GM12878 (cell line): Measurements from ENCODE around the gene ACTR1A. TPM values are rescaled to one million over a fixed set of nuclear protein-coding genes. Genes with fewer than 3 reads are reported as not detected.

Experiments
- ATAC-seq: fragments of 200-7000 bp; cut with Tn5 transposase; 3 replicates; pipeline ENCODE4 v1.9.1; 2020; ENCODE audit warnings: mild to moderate bottlenecking, moderate library complexity
- BruUV-seq: library from RNA; stranded (reverse); fragments of 400-500 nt; replicated peaks from 2 replicates; lab custom pipeline; 2021; lab: Mats Ljungman, UMichigan
- CTCF ChIA-PET: fragments of 300-600 bp; sonication (Branson Sonifier 250); formaldehyde crosslinking; extraction: SDS; loops from one replicate; lab custom pipeline; 2021; ENCODE audit warnings: inconsistent platforms; lab: Yijun Ruan, JAX
- POLR2A ChIA-PET: fragments of 350-600 bp; formaldehyde crosslinking; extraction: SDS; loops from one replicate; lab custom pipeline; 2021; ENCODE audit warnings: inconsistent platforms; lab: Charles Lee
- RAD21 ChIA-PET: fragments of 300-600 bp; sonication (Branson Sonifier 250); formaldehyde crosslinking; loops from one replicate; lab custom pipeline; 2023; ENCODE audit warnings: antibody characterized with exemption; ENCODE audit not compliant: unreplicated experiment; lab: Charles Lee
- SMC1A ChIA-PET: fragments of 300-600 bp; sonication (Branson Sonifier 250); formaldehyde crosslinking; loops from one replicate; lab custom pipeline; 2023; ENCODE audit not compliant: unreplicated experiment, uncharacterized antibody; lab: Charles Lee
- DNase-seq: peaks from one replicate; pipeline ENCODE4 v3.0.0-alpha.2; 2011; ENCODE audit warnings: low read depth, low spot score
- FAIRE-seq: peaks from 3 replicates; lab custom pipeline; 2011; peaks lifted over from hg19 to GRCh38; lab: Jason Lieb, UNC
- H2AFZ ChIP-seq: 2 replicates; pipeline ENCODE4 v1.6.0; 2011; ENCODE audit warnings: low read depth, low read length, control low read depth; ENCODE audit not compliant: control insufficient read depth
- H3K27ac ChIP-seq: 2 replicates; pipeline ENCODE4 v1.5.1; 2011; ENCODE audit warnings: control low read depth; ENCODE audit not compliant: control insufficient read depth, insufficient read depth
- H3K27me3 ChIP-seq, 2 experiments: replicated peaks in 1 of 2; 2 replicates each; pipeline versions ENCODE4 v1.6.0 to v1.6.1; 2011; ENCODE audit warnings: low read length in 1 of 2; ENCODE audit not compliant: control insufficient read depth in 2 of 2, insufficient read depth in 2 of 2
- H3K36me3 ChIP-seq, 2 experiments: 2 replicates each; pipeline ENCODE4 v1.5.1; 2011; ENCODE audit warnings: low read length in 1 of 2; ENCODE audit not compliant: control insufficient read depth in 2 of 2, insufficient read depth in 2 of 2
- H3K4me1 ChIP-seq: 2 replicates; pipeline ENCODE4 v1.6.1; 2011; ENCODE audit warnings: mild to moderate bottlenecking, low read length, moderate library complexity, mixed read lengths; ENCODE audit not compliant: control insufficient read depth, insufficient read depth
- H3K4me2 ChIP-seq: 2 replicates; pipeline ENCODE4 v1.6.0; 2011; ENCODE audit warnings: control low read depth; ENCODE audit not compliant: control insufficient read depth, insufficient read depth
- H3K4me3 ChIP-seq: fragments of 200-600 bp; sonication (generic); 2 replicates; pipeline ENCODE4 v1.5.1; 2016
- H3K79me2 ChIP-seq: 2 replicates; pipeline ENCODE4 v1.6.0; 2011; ENCODE audit warnings: low read length; ENCODE audit not compliant: control insufficient read depth, insufficient read depth
- H3K9ac ChIP-seq: 2 replicates; pipeline ENCODE4 v1.8.0; 2011; ENCODE audit warnings: low read length, control low read depth, mixed read lengths; ENCODE audit not compliant: control insufficient read depth, insufficient read depth
- H3K9me3 ChIP-seq: replicated peaks from 3 replicates; pipeline ENCODE4 v1.5.1; 2011; ENCODE audit warnings: mild to moderate bottlenecking, low read length; ENCODE audit not compliant: control insufficient read depth, insufficient read depth
- H4K20me1 ChIP-seq: 2 replicates; pipeline ENCODE4 v1.6.0; 2011; ENCODE audit not compliant: control insufficient read depth, insufficient read depth
- CBX3 ChIP-seq: fragments of 200-600 bp; sonication (generic); IDR thresholded peaks from 2 replicates; pipeline ENCODE4 v1.6.1; 2016; ENCODE audit warnings: low read depth, borderline replicate concordance
- GATAD2B ChIP-seq: fragments of 450-650 bp; conservative IDR thresholded peaks from 2 replicates; pipeline ENCODE4 v1.6.1; 2017; ENCODE audit warnings: low read depth, mild to moderate bottlenecking, moderate library complexity
- IKZF1 ChIP-seq: fragments of 450-650 bp; conservative IDR thresholded peaks from 2 replicates; pipeline ENCODE4 v1.6.1; 2017; ENCODE audit warnings: antibody characterized with exemption, mild to moderate bottlenecking
- MEF2B ChIP-seq: fragments of 450-650 bp; IDR thresholded peaks from 2 replicates; pipeline ENCODE4 v1.6.1; 2018; ENCODE audit warnings: mild to moderate bottlenecking, moderate library complexity; ENCODE audit not compliant: partially characterized antibody, poor library complexity, severe bottlenecking
- MYC ChIP-seq: IDR thresholded peaks from 2 replicates; pipeline ENCODE4 v1.6.1; 2011; ENCODE audit warnings: mild to moderate bottlenecking, low read length, moderate library complexity, inconsistent platforms; ENCODE audit not compliant: insufficient read depth, insufficient replicate concordance, insufficient read length, severe bottlenecking
- NR2F1 ChIP-seq: fragments of 450-650 bp; conservative IDR thresholded peaks from 2 replicates; pipeline ENCODE4 v1.6.1; 2017; ENCODE audit warnings: mild to moderate bottlenecking
- POLR2AphosphoS2 ChIP-seq: IDR thresholded peaks from 2 replicates; pipeline ENCODE4 v1.6.1; 2011; ENCODE audit warnings: low read depth, mild to moderate bottlenecking, low read length, improper control_type of control experiment, moderate library complexity
- RAD51 ChIP-seq: fragments of 450-650 bp; IDR thresholded peaks from 2 replicates; pipeline ENCODE4 v1.6.1; 2016; ENCODE audit warnings: moderate library complexity, mild to moderate bottlenecking, inconsistent platforms
- RELB ChIP-seq: fragments of 450-650 bp; IDR thresholded peaks from 2 replicates; pipeline ENCODE4 v1.6.1; 2017; ENCODE audit warnings: low read depth, mild to moderate bottlenecking, moderate library complexity
- SIN3A ChIP-seq: IDR thresholded peaks from 2 replicates; pipeline ENCODE4 v1.6.1; 2012; ENCODE audit warnings: low read depth, low read length, improper control_type of control experiment
- SMC3 ChIP-seq: IDR thresholded peaks from 2 replicates; pipeline ENCODE4 v1.6.1; 2011; ENCODE audit warnings: low read length, improper control_type of control experiment, borderline replicate concordance
- SREBF1 ChIP-seq: IDR thresholded peaks from 2 replicates; pipeline ENCODE4 v1.6.1; 2012; ENCODE audit warnings: mild to moderate bottlenecking, low read length
- SUZ12 ChIP-seq: fragments of 200-600 bp; sonication (generic); IDR thresholded peaks from one replicate; pipeline ENCODE4 v1.6.1; 2018; ENCODE audit warnings: antibody characterized with exemption, mild to moderate bottlenecking; ENCODE audit not compliant: unreplicated experiment
- WRNIP1 ChIP-seq: IDR thresholded peaks from 2 replicates; pipeline ENCODE4 v1.6.1; 2011; ENCODE audit warnings: low read depth, low read length, improper control_type of control experiment, borderline replicate concordance
- YY1 ChIP-seq: IDR thresholded peaks from 2 replicates; pipeline ENCODE4 v1.6.1; 2011; ENCODE audit warnings: low read depth, mild to moderate bottlenecking, low read length
- ZNF384 ChIP-seq: IDR thresholded peaks from 2 replicates; pipeline ENCODE4 v1.6.1; 2012; ENCODE audit warnings: low read depth, mild to moderate bottlenecking, low read length, improper control_type of control experiment, borderline replicate concordance
- ZNF592 ChIP-seq: fragments of 450-650 bp; IDR thresholded peaks from 2 replicates; pipeline ENCODE4 v1.6.1; 2017; ENCODE audit warnings: mild to moderate bottlenecking, moderate library complexity
- WGBS: methylation state at CpG from one replicate; pipeline ENCODE4 v1.1.6; 2016; ENCODE audit warnings: low lambda C conversion rate; ENCODE audit not compliant: insufficient replicate concordance, insufficient coverage; ENCODE audit errors: missing lambda C conversion rate; 5-methylcytosine and 5-hydroxymethylcytosine counted together
- in situ Hi-C: fragments of 300-500 bp; cut with MboI; formaldehyde crosslinking; loops from 9 replicates; pipeline ENCODE4 v1.14.3; 2018; ENCODE audit warnings: mixed read lengths
- intact Hi-C: fragments of 100-400 bp; cut with micrococcal nuclease; formaldehyde crosslinking; loops from one replicate; pipeline ENCODE4 v1.14.2; 2022; ENCODE audit not compliant: unreplicated experiment
- polyA plus RNA-seq, 11 experiments: library from polyadenylated mRNA; depleted of rRNA in 4 of 11; unstranded in 6 of 11; stranded (reverse) in 5 of 11; fragments of >200 nt; fragmentation: Nextera tagmentation in 4 of 11; fragmentation: Illumina TruSeq in 1 of 11; extraction: Ambion mirVana in 4 of 11; extraction: Trizol in 1 of 11; gene quantifications; 1 replicate in 1 of 11; 2 replicates in 10 of 11; pipeline versions ENCODE4 v1.2.1 to v1.2.3, GENCODE V29; 2011 to 2016; ENCODE audit warnings: inconsistent platforms in 2 of 11, missing spikeins in 2 of 11, low read depth in 1 of 11
- total RNA-seq, 4 experiments: library from RNA; depleted of rRNA in 3 of 4; stranded (reverse); fragments of >200 nt in 3 of 4; fragmentation: Illumina TruSeq in 1 of 4; extraction: Trizol in 1 of 4; gene quantifications; 2 replicates each; pipeline versions ENCODE4 v1.2.1 to v1.2.3, GENCODE V29; 2013 to 2021

The ACTR1A gene
- total and polyA plus RNA-seq, 10 of the 15 experiments (the other 5 are each of a cell fraction or from before 2014, with no cell fraction given) = 43.0 to 110 (median 78.9) TPM

GRCh38 chr10:102449321-102450123, 53.0 kb downstream of the ACTR1A start:
- intact Hi-C loops = loop anchor here (2.0 kb wide), 2 partner anchors 17 to 53 kb away; partner anchors contain the start of genes ACTR1A, CUEDC2 and SUFU
- TF ChIP-seq GATAD2B (no peak), NR2F1 (no peak), RELB (no peak; the same call in 1 of the 2 replicates), SREBF1 (peak; percentile 35; the same call in 1 of the 2 replicates), RAD51 (peak; percentile 57), MYC (no peak), WRNIP1 (no peak), YY1 (peak; percentile 74), ZNF384 (peak; percentile 94), SIN3A (0 out of 2 replicates have a peak, but pooled peaks have one; percentile 42), IKZF1 (no peak), ZNF592 (no peak), SMC3 (no peak), POLR2AphosphoS2 (no peak), SUZ12 (no peak), CBX3 (no peak), MEF2B (no peak)

More at GRCh38 chr10:102449321-102450123, 53.0 kb downstream of the ACTR1A start:
- 6% methylated on average over 26 of the region's 30 CpGs for WGBS
- ChIA-PET CTCF (interaction anchor here (0.7 to 4.0 kb wide), 10 partner anchors 9 to 56 kb away, joined by 3 to 21 read pairs (median 4); partner anchors contain the start of genes CUEDC2 and FBXL15), SMC1A (interaction anchor here (0.6 to 3.4 kb wide), 6 partner anchors 13 to 96 kb away, joined by 3 to 23 read pairs (median 4); partner anchors contain the start of genes CUEDC2 and NFKB2), RAD21 (interaction anchor here (0.7 to 3.7 kb wide), 6 partner anchors 11 to 926 kb away, joined by 4 to 20 read pairs (median 10); partner anchors contain the start of genes CUEDC2 and FBXL15), POLR2A (interaction anchor here (0.5 to 6.1 kb wide), 21 partner anchors 8 to 317 kb away, joined by 3 to 69 read pairs (median 5); partner anchors contain the start of genes CUEDC2, FBXL15, GBF1 and NFKB2)
- in situ Hi-C loops = no loop called here
- DNase-seq (peak; percentile 55), FAIRE-seq (peak; percentile 74), ATAC-seq (peak; percentile 87)
- BruUV-seq = no TSS peak
- H3K4me1 ChIP-seq = peaks cover 18% of the 10 kb centered on the region
- H3K27ac ChIP-seq = peak overlapping the region; percentile 88
- no peaks in the 10 kb centered on the region for H3K9me3 ChIP-seq
- H3K9ac ChIP-seq = peak overlapping the region; percentile 90
- H3K4me2 ChIP-seq = peak overlapping the region; percentile 95
- no peaks in the 10 kb centered on the region; a peak in 1 of 4 replicates for H3K36me3 ChIP-seq
- peak overlapping the region; percentile 85 for H2AFZ ChIP-seq
- H3K4me3 ChIP-seq = peak overlapping the region; percentile 99
- H3K79me2 ChIP-seq = peaks cover 21% of the 10 kb centered on the region
- no peaks in the 10 kb centered on the region for H3K27me3 ChIP-seq
- H4K20me1 ChIP-seq = no peaks in the 10 kb centered on the region
